A549 (cell line): ENCODE measurements around the gene LMO7. TPM values are rescaled to one million over a fixed set of nuclear protein-coding genes. Genes with fewer than 3 reads are reported as not detected.

Experiments used
- ATAC-seq, 2 experiments: fragments of 200-7000 bp in 1 of 2; fragments of >200 bp in 1 of 2; cut with Nextera tagmentation in 1 of 2; cut with Tn5 transposase in 1 of 2; 3 replicates each; pipeline versions ENCODE4 v1.8.0 to v1.9.1; 2018 to 2020; ENCODE audit warnings: mild to moderate bottlenecking in 1 of 2, moderate library complexity in 1 of 2
- CTCF ChIA-PET: fragments of 300-600 bp; sonication (Branson Sonifier 250); formaldehyde crosslinking; extraction: SDS; loops from one replicate; lab custom pipeline; 2021; ENCODE audit warnings: antibody characterized with exemption, inconsistent platforms; lab: Yijun Ruan, JAX
- POLR2A ChIA-PET: fragments of 350-600 bp; formaldehyde crosslinking; extraction: SDS; loops from one replicate; lab custom pipeline; 2021; ENCODE audit warnings: antibody characterized with exemption, inconsistent platforms; lab: Yijun Ruan, JAX
- DNase-seq, 2 experiments: peaks; one replicate each; pipeline versions ENCODE4 v3.0.0 to v3.0.0-alpha.2; 2011 to 2016; ENCODE audit warnings: low read depth in 1 of 2, low spot score in 1 of 2
- FAIRE-seq: peaks from 2 replicates; lab custom pipeline; 2011; peaks lifted over from hg19 to GRCh38; lab: Jason Lieb, UNC
- H3K27ac ChIP-seq, 2 experiments: fragments of >200 bp; sonication (Bioruptor Twin); formaldehyde crosslinking; 3 replicates each; pipeline ENCODE4 v1.5.1; 2016 to 2017
- H3K4me1 ChIP-seq: fragments of >200 bp; sonication (Bioruptor Twin); formaldehyde crosslinking; 3 replicates; pipeline ENCODE4 v1.6.1; 2016
- H3K4me2 ChIP-seq: fragments of >200 bp; sonication (Bioruptor Twin); formaldehyde crosslinking; 3 replicates; pipeline ENCODE4 v1.6.1; 2016
- H3K4me3 ChIP-seq: fragments of >200 bp; sonication (Bioruptor Twin); formaldehyde crosslinking; 3 replicates; pipeline ENCODE4 v1.5.1; 2016
- H3K9me3 ChIP-seq: fragments of >200 bp; sonication (Bioruptor Twin); formaldehyde crosslinking; 3 replicates; pipeline ENCODE4 v1.6.1; 2016
- BHLHE40 ChIP-seq: IDR thresholded peaks from 2 replicates; pipeline ENCODE4 v1.6.1; 2012; ENCODE audit warnings: low read depth, low read length, inconsistent platforms
- CBX8 ChIP-seq: fragments of 200-600 bp; sonication (generic); IDR thresholded peaks from 2 replicates; pipeline ENCODE4 v1.6.1; 2016
- CHD2 ChIP-seq: fragments of 150-350 bp; IDR thresholded peaks from 2 replicates; pipeline ENCODE4 v1.6.1; 2014; ENCODE audit warnings: low read length; ENCODE audit not compliant: partially characterized antibody
- CHD4 ChIP-seq: fragments of 200-600 bp; sonication (generic); IDR thresholded peaks from 2 replicates; pipeline ENCODE4 v1.6.1; 2016; ENCODE audit warnings: antibody characterized with exemption, mild to moderate bottlenecking, borderline replicate concordance
- EP300 ChIP-seq, 2 experiments: fragments of >200 bp; sonication (Bioruptor Twin); formaldehyde crosslinking; IDR thresholded peaks; 2 replicates in 1 of 2; 3 replicates in 1 of 2; pipeline ENCODE4 v1.6.1; 2016 to 2017
- ESRRA ChIP-seq: fragments of 150-350 bp; IDR thresholded peaks from 2 replicates; pipeline ENCODE4 v1.6.1; 2014; ENCODE audit warnings: mild to moderate bottlenecking, low read length, borderline replicate concordance
- FOXS1 ChIP-seq: fragments of 250-450 bp; sonication (Bioruptor Pico); IDR thresholded peaks from 2 replicates; pipeline ENCODE4 v1.5.0; 2020; ENCODE audit warnings: mild to moderate bottlenecking, moderate library complexity
- HDAC2 ChIP-seq: fragments of 200-600 bp; sonication (generic); IDR thresholded peaks from 2 replicates; pipeline ENCODE4 v1.6.1; 2016
- HEYL ChIP-seq: fragments of 250-450 bp; sonication (Bioruptor Pico); IDR thresholded peaks from 2 replicates; pipeline ENCODE4 v1.8.0; 2021; ENCODE audit warnings: mild to moderate bottlenecking, moderate library complexity
- HOXA7 ChIP-seq: fragments of 250-450 bp; sonication (Bioruptor Pico); IDR thresholded peaks from 2 replicates; pipeline ENCODE4 v1.5.0; 2020; ENCODE audit warnings: mild to moderate bottlenecking, moderate library complexity
- JUN ChIP-seq, 2 experiments: fragments of >200 bp; sonication (Bioruptor Twin); formaldehyde crosslinking; IDR thresholded peaks; 2 replicates in 1 of 2; 3 replicates in 1 of 2; pipeline ENCODE4 v1.6.1; 2016 to 2017
- JUNB ChIP-seq: fragments of >200 bp; sonication (Bioruptor Twin); formaldehyde crosslinking; IDR thresholded peaks from 2 replicates; pipeline ENCODE4 v1.6.1; 2016
- KDM5A ChIP-seq: fragments of 200-600 bp; sonication (generic); IDR thresholded peaks from 2 replicates; pipeline ENCODE4 v1.6.1; 2016; ENCODE audit warnings: antibody characterized with exemption, mild to moderate bottlenecking
- RAD21 ChIP-seq, 2 experiments: fragments of >200 bp in 1 of 2; sonication (Bioruptor Twin) in 1 of 2; formaldehyde crosslinking in 1 of 2; IDR thresholded peaks in 1 of 2; conservative IDR thresholded peaks in 1 of 2; 2 replicates in 1 of 2; 3 replicates in 1 of 2; pipeline ENCODE4 v1.6.1; 2012 to 2018; ENCODE audit warnings: inconsistent platforms in 1 of 2
- SMC3 ChIP-seq: fragments of >200 bp; sonication (Bioruptor Twin); formaldehyde crosslinking; IDR thresholded peaks from 3 replicates; pipeline ENCODE4 v1.6.1; 2018; ENCODE audit warnings: inconsistent platforms
- TFCP2L1 ChIP-seq: fragments of 250-450 bp; sonication (Bioruptor Pico); IDR thresholded peaks from 2 replicates; pipeline ENCODE4 v1.5.0; 2021; ENCODE audit warnings: mild to moderate bottlenecking
- ZC3H11A ChIP-seq: fragments of 450-650 bp; IDR thresholded peaks from 2 replicates; pipeline ENCODE4 v1.6.1; 2014; ENCODE audit warnings: antibody characterized with exemption, mild to moderate bottlenecking
- ZSCAN20 ChIP-seq: fragments of 250-450 bp; sonication (Bioruptor Pico); IDR thresholded peaks from 2 replicates; pipeline ENCODE4 v1.8.0; 2022; ENCODE audit warnings: mild to moderate bottlenecking, moderate library complexity
- WGBS: methylation state at CpG from one replicate; pipeline ENCODE4 v1.1.6; 2017; ENCODE audit errors: missing lambda C conversion rate; 5-methylcytosine and 5-hydroxymethylcytosine counted together
- polyA plus RNA-seq, 4 experiments: library from polyadenylated mRNA; depleted of rRNA in 3 of 4; stranded (reverse); fragments of >200 nt; fragmentation: RNase III in 1 of 4; extraction: RNeasy Plus Mini Kit Qiagen cat#74134 plus additional on column Dnase treatment in 1 of 4; gene quantifications; 2 replicates in 3 of 4; 3 replicates in 1 of 4; pipeline ENCODE4 v1.2.3, GENCODE V29; 2011 to 2017
- TF ChIP-seq, protein P1 (sequence below): fragments of >200 bp; sonication (Bioruptor Twin); formaldehyde crosslinking; IDR thresholded peaks from 3 replicates; pipeline ENCODE4 v1.5.1; 2016
- TF ChIP-seq, protein P2 (sequence below): fragments of 200-600 bp; sonication (generic); IDR thresholded peaks from 2 replicates; pipeline ENCODE4 v1.6.1; 2016; ENCODE audit warnings: antibody characterized with exemption, mild to moderate bottlenecking, moderate library complexity
- TF ChIP-seq, protein P3 (sequence below): fragments of 250-450 bp; sonication (Bioruptor Pico); IDR thresholded peaks from 2 replicates; pipeline ENCODE4 v1.5.0; 2021; ENCODE audit warnings: mild to moderate bottlenecking, moderate library complexity, borderline replicate concordance

Gene LMO7
- polyA plus RNA-seq, 2 of the 4 experiments (the other 2 are of a cell fraction), result 23.4 to 33.2 TPM

DNA sequence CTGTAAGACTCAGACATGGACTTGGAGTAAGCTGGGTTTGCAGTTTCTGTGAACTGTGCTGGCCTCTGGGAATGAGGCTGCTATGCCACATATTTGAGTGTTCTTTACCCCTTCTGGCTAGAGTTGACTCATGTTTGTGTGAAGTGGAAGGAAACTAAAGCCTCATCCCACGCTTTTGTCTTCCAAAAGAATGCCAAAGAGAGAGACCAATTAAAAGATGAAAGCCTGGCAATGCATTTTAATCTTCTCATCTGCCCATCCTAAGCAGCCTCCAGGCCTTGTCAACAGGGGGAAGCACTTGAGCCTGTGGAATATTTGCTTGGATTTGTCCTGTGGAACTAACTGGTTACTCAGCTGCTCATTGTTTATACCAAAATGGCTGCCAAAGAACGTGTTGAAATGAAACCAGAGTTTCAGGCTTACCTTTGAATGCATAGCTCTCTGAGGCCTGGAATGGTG lies 49.1 kb downstream of the LMO7 start:
- FAIRE-seq, result no peak
- 9% methylated on average over 2 of the region's 2 CpGs for WGBS

DNA sequence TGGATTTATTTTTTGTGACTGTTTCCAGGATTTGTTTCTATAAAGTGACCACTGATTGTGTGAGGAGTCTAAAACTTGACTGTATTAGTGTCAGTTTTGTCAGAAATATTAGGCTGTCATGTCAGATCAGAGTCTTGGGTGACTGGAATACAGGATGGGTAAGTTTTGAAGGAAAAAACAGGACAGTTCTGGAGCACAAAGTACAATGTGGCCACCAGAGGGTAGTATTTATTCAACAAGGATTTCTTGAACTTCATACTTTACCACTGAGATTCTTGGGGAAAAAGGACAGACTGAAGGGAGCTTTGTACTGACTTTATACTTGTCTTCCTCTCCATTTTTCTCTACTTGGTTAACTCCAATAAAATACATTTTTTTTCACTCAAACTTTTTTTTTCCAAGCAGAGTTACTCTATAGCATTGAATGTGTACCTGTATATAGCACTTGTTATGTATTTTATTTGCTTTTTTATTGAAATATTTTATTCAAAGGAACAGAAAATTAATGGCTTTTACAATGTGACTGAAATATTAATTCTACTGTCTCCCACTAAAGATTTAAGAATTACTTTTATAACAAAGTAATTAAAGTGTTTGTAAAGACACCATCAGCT lies 51.1 kb downstream of the LMO7 start:
- H3K4me2 ChIP-seq, result no peak overlapping the region
- TF ChIP-seq FOXS1 (CRISPR knock-in tag) (no peak), CHD2 (no peak), SMC3 (peak; percentile 66), RAD21 (conservative IDR thresholded peaks at IDR 0.05 in 1 of 2, IDR thresholded peaks at IDR 0.05 in 1 of 2) (peak; percentile 68 to 71), ESRRA (no peak)
- TF ChIP-seq, protein P1, sequence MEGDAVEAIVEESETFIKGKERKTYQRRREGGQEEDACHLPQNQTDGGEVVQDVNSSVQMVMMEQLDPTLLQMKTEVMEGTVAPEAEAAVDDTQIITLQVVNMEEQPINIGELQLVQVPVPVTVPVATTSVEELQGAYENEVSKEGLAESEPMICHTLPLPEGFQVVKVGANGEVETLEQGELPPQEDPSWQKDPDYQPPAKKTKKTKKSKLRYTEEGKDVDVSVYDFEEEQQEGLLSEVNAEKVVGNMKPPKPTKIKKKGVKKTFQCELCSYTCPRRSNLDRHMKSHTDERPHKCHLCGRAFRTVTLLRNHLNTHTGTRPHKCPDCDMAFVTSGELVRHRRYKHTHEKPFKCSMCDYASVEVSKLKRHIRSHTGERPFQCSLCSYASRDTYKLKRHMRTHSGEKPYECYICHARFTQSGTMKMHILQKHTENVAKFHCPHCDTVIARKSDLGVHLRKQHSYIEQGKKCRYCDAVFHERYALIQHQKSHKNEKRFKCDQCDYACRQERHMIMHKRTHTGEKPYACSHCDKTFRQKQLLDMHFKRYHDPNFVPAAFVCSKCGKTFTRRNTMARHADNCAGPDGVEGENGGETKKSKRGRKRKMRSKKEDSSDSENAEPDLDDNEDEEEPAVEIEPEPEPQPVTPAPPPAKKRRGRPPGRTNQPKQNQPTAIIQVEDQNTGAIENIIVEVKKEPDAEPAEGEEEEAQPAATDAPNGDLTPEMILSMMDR, result peak; percentile 62
- TF ChIP-seq, all 56 proteins: peak for 3
- peak; percentile 75 to 79 for ATAC-seq
- H3K4me1 ChIP-seq, result peaks cover 34% of the 10 kb centered on the region
- H3K4me3 ChIP-seq, result no peak overlapping the region
- DNase-seq, result peak in 1 of 2 experiments; percentile 54
- no peaks in the 10 kb centered on the region for H3K9me3 ChIP-seq
- FAIRE-seq, result no peak
- H3K27ac ChIP-seq, result no peak overlapping the region
- ChIA-PET POLR2A (no interaction called here), CTCF (interaction anchor here (0.6 to 6.4 kb wide), 17 partner anchors 9 to 1198 kb away, joined by 3 to 41 read pairs (median 4); partner anchors contain the start of gene TBC1D4)

More for the DNA sequence above, 49.1 kb downstream of the LMO7 start:
- Histone ChIP-seq H3K4me2 (peak overlapping the region; percentile 57), H3K27ac (peak overlapping the region; percentile 12 to 40; a peak in 2 of 6 replicates), H3K4me1 (peaks cover 14% of the 10 kb centered on the region), H3K9me3 (no peaks in the 10 kb centered on the region), H3K4me3 (no peak overlapping the region)
- ATAC-seq (peak; percentile 75 to 76; a peak in 5 of 6 replicates), DNase-seq (peak in 1 of 2 experiments; percentile 52)
- ChIA-PET CTCF (interaction anchor here (0.9 to 6.4 kb wide), 4 partner anchors 8 to 1217 kb away, joined by 3 to 41 read pairs (median 6); no protein-coding TSS in a partner anchor), POLR2A (no interaction called here)
- no peak for TF ChIP-seq BHLHE40
- no peak for TF ChIP-seq ZSCAN20 (CRISPR knock-in tag)
- TF ChIP-seq, protein P2, sequence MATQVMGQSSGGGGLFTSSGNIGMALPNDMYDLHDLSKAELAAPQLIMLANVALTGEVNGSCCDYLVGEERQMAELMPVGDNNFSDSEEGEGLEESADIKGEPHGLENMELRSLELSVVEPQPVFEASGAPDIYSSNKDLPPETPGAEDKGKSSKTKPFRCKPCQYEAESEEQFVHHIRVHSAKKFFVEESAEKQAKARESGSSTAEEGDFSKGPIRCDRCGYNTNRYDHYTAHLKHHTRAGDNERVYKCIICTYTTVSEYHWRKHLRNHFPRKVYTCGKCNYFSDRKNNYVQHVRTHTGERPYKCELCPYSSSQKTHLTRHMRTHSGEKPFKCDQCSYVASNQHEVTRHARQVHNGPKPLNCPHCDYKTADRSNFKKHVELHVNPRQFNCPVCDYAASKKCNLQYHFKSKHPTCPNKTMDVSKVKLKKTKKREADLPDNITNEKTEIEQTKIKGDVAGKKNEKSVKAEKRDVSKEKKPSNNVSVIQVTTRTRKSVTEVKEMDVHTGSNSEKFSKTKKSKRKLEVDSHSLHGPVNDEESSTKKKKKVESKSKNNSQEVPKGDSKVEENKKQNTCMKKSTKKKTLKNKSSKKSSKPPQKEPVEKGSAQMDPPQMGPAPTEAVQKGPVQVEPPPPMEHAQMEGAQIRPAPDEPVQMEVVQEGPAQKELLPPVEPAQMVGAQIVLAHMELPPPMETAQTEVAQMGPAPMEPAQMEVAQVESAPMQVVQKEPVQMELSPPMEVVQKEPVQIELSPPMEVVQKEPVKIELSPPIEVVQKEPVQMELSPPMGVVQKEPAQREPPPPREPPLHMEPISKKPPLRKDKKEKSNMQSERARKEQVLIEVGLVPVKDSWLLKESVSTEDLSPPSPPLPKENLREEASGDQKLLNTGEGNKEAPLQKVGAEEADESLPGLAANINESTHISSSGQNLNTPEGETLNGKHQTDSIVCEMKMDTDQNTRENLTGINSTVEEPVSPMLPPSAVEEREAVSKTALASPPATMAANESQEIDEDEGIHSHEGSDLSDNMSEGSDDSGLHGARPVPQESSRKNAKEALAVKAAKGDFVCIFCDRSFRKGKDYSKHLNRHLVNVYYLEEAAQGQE, result no peak
- no peak for TF ChIP-seq ZC3H11A
- TF ChIP-seq KDM5A, result no peak
- no peak for TF ChIP-seq CBX8
- no peak for TF ChIP-seq EP300 (IDR thresholded peaks at IDR 0.05)
- TF ChIP-seq CHD4, result no peak
- no peak for TF ChIP-seq JUNB

DNA sequence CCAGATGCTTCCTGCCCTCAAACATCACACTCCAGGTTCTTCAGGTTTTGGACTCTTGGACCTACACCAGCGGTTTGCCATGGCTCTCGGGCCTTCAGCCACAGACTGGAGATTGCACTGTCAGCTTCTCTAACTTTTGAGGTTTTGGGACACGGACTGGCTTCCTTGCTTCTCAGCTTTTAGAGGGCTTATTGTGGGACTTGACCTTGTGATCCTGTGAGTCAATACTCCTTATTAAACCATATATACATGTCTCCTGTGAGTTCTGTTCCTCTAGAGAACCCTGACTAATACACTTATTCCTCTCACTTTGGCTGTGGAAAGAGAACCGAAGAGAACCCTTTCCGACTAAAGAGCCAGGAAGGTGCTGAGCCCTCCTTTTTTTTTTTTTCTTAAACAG lies 53.6 kb downstream of the LMO7 start:
- peak overlapping the region; percentile 30 to 38; a peak in 2 of 6 replicates for H3K27ac ChIP-seq
- no peaks in the 10 kb centered on the region for H3K9me3 ChIP-seq
- DNase-seq, result no peak
- no peak for ATAC-seq
- CTCF ChIA-PET, result interaction anchor here (1.2 to 1.8 kb wide), 3 partner anchors 13 to 180 kb away, joined by 4 to 6 read pairs (median 4); no protein-coding TSS in a partner anchor
- 95% methylated on average over 5 of the region's 5 CpGs for WGBS
- FAIRE-seq, result no peak
- POLR2A ChIA-PET, result no interaction called here
- no peak overlapping the region for H3K4me2 ChIP-seq
- no peak overlapping the region for H3K4me3 ChIP-seq
- peaks cover 33% of the 10 kb centered on the region for H3K4me1 ChIP-seq
- TF ChIP-seq HEYL (CRISPR knock-in tag), result no peak
- TF ChIP-seq, protein P3, sequence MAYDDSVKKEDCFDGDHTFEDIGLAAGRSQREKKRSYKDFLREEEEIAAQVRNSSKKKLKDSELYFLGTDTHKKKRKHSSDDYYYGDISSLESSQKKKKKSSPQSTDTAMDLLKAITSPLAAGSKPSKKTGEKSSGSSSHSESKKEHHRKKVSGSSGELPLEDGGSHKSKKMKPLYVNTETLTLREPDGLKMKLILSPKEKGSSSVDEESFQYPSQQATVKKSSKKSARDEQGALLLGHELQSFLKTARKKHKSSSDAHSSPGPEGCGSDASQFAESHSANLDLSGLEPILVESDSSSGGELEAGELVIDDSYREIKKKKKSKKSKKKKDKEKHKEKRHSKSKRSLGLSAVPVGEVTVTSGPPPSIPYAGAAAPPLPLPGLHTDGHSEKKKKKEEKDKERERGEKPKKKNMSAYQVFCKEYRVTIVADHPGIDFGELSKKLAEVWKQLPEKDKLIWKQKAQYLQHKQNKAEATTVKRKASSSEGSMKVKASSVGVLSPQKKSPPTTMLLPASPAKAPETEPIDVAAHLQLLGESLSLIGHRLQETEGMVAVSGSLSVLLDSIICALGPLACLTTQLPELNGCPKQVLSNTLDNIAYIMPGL (CRISPR knock-in tag), result no peak
- TF ChIP-seq ZSCAN20 (CRISPR knock-in tag), result no peak
- no peak for TF ChIP-seq ZC3H11A
- no peak for TF ChIP-seq JUN (IDR thresholded peaks at IDR 0.05)
- no peak for TF ChIP-seq HDAC2
- no peak for TF ChIP-seq RAD21 (conservative IDR thresholded peaks at IDR 0.05 in 1 of 2, IDR thresholded peaks at IDR 0.05 in 1 of 2)
- TF ChIP-seq ESRRA, result no peak
- TF ChIP-seq TFCP2L1 (CRISPR knock-in tag), result no peak
- TF ChIP-seq, protein P2, result no peak
- TF ChIP-seq HOXA7 (CRISPR knock-in tag), result no peak
